ENCODE data around the gene ELMO1.
A peak's percentile ranks its signal among the peaks of the same experiment; 100 is the strongest.

Gene ELMO1

DNA sequence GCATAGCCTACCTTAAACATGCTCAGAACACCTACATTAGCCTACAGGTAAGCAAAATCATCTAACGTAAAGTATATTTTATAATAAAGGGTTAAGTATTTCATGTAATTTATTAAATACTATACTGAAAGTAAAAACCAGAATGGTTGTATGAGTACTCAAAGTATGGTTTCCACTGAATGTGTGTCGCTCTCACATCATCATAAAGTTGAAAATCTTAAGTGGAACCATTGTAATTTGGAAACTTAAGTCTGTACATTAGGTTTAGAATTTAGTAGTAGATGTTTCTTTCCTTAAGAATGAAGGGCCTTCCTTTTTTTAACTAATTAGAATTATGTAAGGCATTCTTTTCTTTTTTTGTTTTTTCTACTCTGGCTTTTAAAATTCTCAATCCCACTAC lies 484.4 kb downstream of the ELMO1 start:
- peaks cover 3% of the 10 kb centered on the region for H3K4me1 ChIP-seq (ENCODE audit: control insufficient read depth, low read depth, low read length)
- no peak overlapping the region for H3K4me2 ChIP-seq (ENCODE audit: low read length)
- H2BK15ac ChIP-seq (replicated peaks; ENCODE audit: low read depth), result no peak overlapping the region
- WGBS (ENCODE audit: extremely low coverage, insufficient coverage, low lambda C conversion rate), result no CpG with 5 or more reads among the region's 2 CpGs
- H4K8ac ChIP-seq (ENCODE audit: low read depth, low read length), result no peak overlapping the region
- no peak overlapping the region for H3K27ac ChIP-seq (ENCODE audit: low read depth, low read length)
- no peak overlapping the region for H4K5ac ChIP-seq (ENCODE audit: low read length)
- no peaks in the 10 kb centered on the region for H3K27me3 ChIP-seq (ENCODE audit: insufficient read depth, low read length, poor library complexity)
- no peaks in the 10 kb centered on the region for H3K79me2 ChIP-seq (ENCODE audit: control insufficient read depth, insufficient read depth, low read length)
- DNase-seq, result no peak
- H2BK5ac ChIP-seq (ENCODE audit: low read length), result no peak overlapping the region
- H3K23ac ChIP-seq (ENCODE audit: low read length), result no peak overlapping the region
- no peak overlapping the region for H3K9ac ChIP-seq (ENCODE audit: low read length)
- no peak overlapping the region for H3K4me3 ChIP-seq (ENCODE audit: low read length)
- no peak overlapping the region for H2BK120ac ChIP-seq (ENCODE audit: low read depth, low read length)
- H2AK5ac ChIP-seq (ENCODE audit: low read length), result no peak overlapping the region
- H3K56ac ChIP-seq (ENCODE audit: low read length), result no peak overlapping the region
- no peak overlapping the region for H3K18ac ChIP-seq (ENCODE audit: low read length)
- H3K79me1 ChIP-seq (ENCODE audit: low read length), result no peaks in the 10 kb centered on the region
- no peaks in the 10 kb centered on the region for H3K36me3 ChIP-seq (ENCODE audit: control insufficient read depth, insufficient read depth, low read length)
- no peak overlapping the region for H3K4ac ChIP-seq (ENCODE audit: low read depth, low read length)

DNA sequence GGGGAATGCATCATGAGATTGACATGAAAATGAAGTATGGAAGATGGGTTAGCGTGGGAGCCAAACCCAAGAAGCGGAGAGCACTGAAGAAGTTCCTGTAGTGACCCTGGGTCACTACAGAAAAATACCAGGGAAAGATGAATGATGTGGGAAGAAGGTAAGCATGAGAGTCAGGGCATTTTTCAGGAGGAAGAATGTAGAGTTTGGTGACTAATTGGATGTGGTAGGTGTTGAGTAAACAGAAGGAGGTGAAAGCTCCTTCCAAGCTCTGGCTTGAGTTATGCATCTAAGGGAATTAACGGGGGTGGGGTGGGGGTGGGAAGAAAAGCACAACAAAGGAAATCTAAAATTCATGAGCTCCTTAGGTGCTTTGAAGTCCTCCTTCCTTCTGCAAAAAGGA lies 486.3 kb downstream of the ELMO1 start:
- H3K9ac ChIP-seq (ENCODE audit: low read length), result no peak overlapping the region
- H2BK15ac ChIP-seq (replicated peaks; ENCODE audit: low read depth), result no peak overlapping the region
- no peaks in the 10 kb centered on the region for H3K79me1 ChIP-seq (ENCODE audit: low read length)
- H3K56ac ChIP-seq (ENCODE audit: low read length), result no peak overlapping the region
- no peaks in the 10 kb centered on the region for H3K27me3 ChIP-seq (ENCODE audit: insufficient read depth, low read length, poor library complexity)
- H2BK5ac ChIP-seq (ENCODE audit: low read length), result no peak overlapping the region
- WGBS (ENCODE audit: extremely low coverage, insufficient coverage, low lambda C conversion rate), result no CpG with 5 or more reads among the region's 3 CpGs
- no peak overlapping the region for H3K23ac ChIP-seq (ENCODE audit: low read length)
- H4K5ac ChIP-seq (ENCODE audit: low read length), result no peak overlapping the region
- no peak overlapping the region for H3K4me2 ChIP-seq (ENCODE audit: low read length)
- no peaks in the 10 kb centered on the region for H3K36me3 ChIP-seq (ENCODE audit: control insufficient read depth, insufficient read depth, low read length)
- H2BK120ac ChIP-seq (ENCODE audit: low read depth, low read length), result peak overlapping the region; percentile 61
- H3K27ac ChIP-seq (ENCODE audit: low read depth, low read length), result peak overlapping the region; percentile 64
- peak; percentile 85 for DNase-seq
- H2AK5ac ChIP-seq (ENCODE audit: low read length), result no peak overlapping the region
- H3K4me3 ChIP-seq (ENCODE audit: low read length), result no peak overlapping the region
- H3K79me2 ChIP-seq (ENCODE audit: control insufficient read depth, insufficient read depth, low read length), result no peaks in the 10 kb centered on the region
- H3K4ac ChIP-seq (ENCODE audit: low read depth, low read length), result peak overlapping the region; percentile 70
- no peak overlapping the region for H4K8ac ChIP-seq (ENCODE audit: low read depth, low read length)
- peak overlapping the region; percentile 90 for H3K18ac ChIP-seq (ENCODE audit: low read length)
- H3K4me1 ChIP-seq (ENCODE audit: control insufficient read depth, low read depth, low read length), result peaks cover 3% of the 10 kb centered on the region

DNA sequence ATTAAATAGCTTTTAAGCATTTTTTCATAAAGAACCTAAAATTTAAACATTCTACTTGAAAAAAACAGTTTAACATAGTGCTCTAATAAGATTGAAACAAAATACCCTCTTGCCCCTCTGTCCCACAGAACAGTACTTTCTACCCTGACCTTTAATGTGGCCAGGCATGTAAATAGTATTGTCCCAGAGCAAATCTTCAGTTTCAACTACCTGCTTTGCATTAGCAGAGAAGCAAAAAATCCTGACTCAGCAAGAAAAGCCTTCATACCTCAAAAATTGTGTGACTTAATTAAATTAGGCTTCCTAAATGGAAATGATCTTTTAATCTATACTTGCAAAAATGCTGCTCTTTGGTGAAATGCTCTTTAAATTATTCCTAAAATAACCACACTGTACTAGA lies 487.0 kb downstream of the ELMO1 start:
- DNase-seq, result no peak
- H3K23ac ChIP-seq (ENCODE audit: low read length), result no peak overlapping the region
- H3K4me1 ChIP-seq (ENCODE audit: control insufficient read depth, low read depth, low read length), result peaks cover 3% of the 10 kb centered on the region
- H2BK5ac ChIP-seq (ENCODE audit: low read length), result no peak overlapping the region
- H4K5ac ChIP-seq (ENCODE audit: low read length), result no peak overlapping the region
- no peak overlapping the region for H2BK120ac ChIP-seq (ENCODE audit: low read depth, low read length)
- no peaks in the 10 kb centered on the region for H3K27me3 ChIP-seq (ENCODE audit: insufficient read depth, low read length, poor library complexity)
- no peaks in the 10 kb centered on the region for H3K79me1 ChIP-seq (ENCODE audit: low read length)
- no peak overlapping the region for H3K4me2 ChIP-seq (ENCODE audit: low read length)
- H2AK5ac ChIP-seq (ENCODE audit: low read length), result no peak overlapping the region
- no peaks in the 10 kb centered on the region for H3K36me3 ChIP-seq (ENCODE audit: control insufficient read depth, insufficient read depth, low read length)
- peak overlapping the region; percentile 90 for H3K18ac ChIP-seq (ENCODE audit: low read length)
- no peak overlapping the region for H4K8ac ChIP-seq (ENCODE audit: low read depth, low read length)
- H3K4me3 ChIP-seq (ENCODE audit: low read length), result no peak overlapping the region
- H3K4ac ChIP-seq (ENCODE audit: low read depth, low read length), result no peak overlapping the region
- H3K27ac ChIP-seq (ENCODE audit: low read depth, low read length), result peak overlapping the region; percentile 64
- H3K56ac ChIP-seq (ENCODE audit: low read length), result no peak overlapping the region
- peak overlapping the region; percentile 98 for H2BK15ac ChIP-seq (replicated peaks; ENCODE audit: low read depth)
- H3K9ac ChIP-seq (ENCODE audit: low read length), result no peak overlapping the region
- H3K79me2 ChIP-seq (ENCODE audit: control insufficient read depth, insufficient read depth, low read length), result no peaks in the 10 kb centered on the region

DNA sequence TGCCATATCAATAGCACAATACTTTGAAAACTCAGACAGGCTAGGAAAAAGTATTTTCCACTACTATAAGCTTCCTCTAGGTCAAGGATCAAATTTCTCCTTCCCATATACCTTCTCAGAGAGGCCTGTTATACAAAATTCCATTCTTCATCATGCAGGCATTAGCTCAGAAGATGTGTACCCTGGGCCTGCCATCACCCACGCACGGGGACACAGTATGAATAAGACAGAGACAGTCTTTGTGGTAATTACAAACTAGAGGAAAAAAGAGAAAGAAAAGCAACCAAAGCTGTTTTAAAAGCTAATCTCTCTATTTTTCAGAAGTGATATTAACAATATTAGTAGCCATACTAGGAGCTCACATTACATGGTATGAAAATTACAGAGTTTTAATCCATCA lies 487.6 kb downstream of the ELMO1 start:
- Histone ChIP-seq H3K36me3 (ENCODE audit: control insufficient read depth, insufficient read depth, low read length) (no peaks in the 10 kb centered on the region), H3K56ac (ENCODE audit: low read length) (no peak overlapping the region), H3K23ac (ENCODE audit: low read length) (no peak overlapping the region), H3K27ac (ENCODE audit: low read depth, low read length) (no peak overlapping the region), H3K79me1 (ENCODE audit: low read length) (no peaks in the 10 kb centered on the region), H2BK15ac (replicated peaks; ENCODE audit: low read depth) (no peak overlapping the region), H2AK5ac (ENCODE audit: low read length) (no peak overlapping the region), H3K4ac (ENCODE audit: low read depth, low read length) (no peak overlapping the region), H4K8ac (ENCODE audit: low read depth, low read length) (no peak overlapping the region), H4K5ac (ENCODE audit: low read length) (no peak overlapping the region), H3K79me2 (ENCODE audit: control insufficient read depth, insufficient read depth, low read length) (no peaks in the 10 kb centered on the region), H3K4me2 (ENCODE audit: low read length) (no peak overlapping the region), H3K4me3 (ENCODE audit: low read length) (no peak overlapping the region), H2BK120ac (ENCODE audit: low read depth, low read length) (no peak overlapping the region), H3K18ac (ENCODE audit: low read length) (no peak overlapping the region), H2BK5ac (ENCODE audit: low read length) (no peak overlapping the region), H3K9ac (ENCODE audit: low read length) (no peak overlapping the region), H3K27me3 (ENCODE audit: insufficient read depth, low read length, poor library complexity) (no peaks in the 10 kb centered on the region), H3K4me1 (ENCODE audit: control insufficient read depth, low read depth, low read length) (peaks cover 3% of the 10 kb centered on the region)
- WGBS (ENCODE audit: extremely low coverage, insufficient coverage, low lambda C conversion rate), result no CpG with 5 or more reads among the region's 2 CpGs
- DNase-seq, result no peak

DNA sequence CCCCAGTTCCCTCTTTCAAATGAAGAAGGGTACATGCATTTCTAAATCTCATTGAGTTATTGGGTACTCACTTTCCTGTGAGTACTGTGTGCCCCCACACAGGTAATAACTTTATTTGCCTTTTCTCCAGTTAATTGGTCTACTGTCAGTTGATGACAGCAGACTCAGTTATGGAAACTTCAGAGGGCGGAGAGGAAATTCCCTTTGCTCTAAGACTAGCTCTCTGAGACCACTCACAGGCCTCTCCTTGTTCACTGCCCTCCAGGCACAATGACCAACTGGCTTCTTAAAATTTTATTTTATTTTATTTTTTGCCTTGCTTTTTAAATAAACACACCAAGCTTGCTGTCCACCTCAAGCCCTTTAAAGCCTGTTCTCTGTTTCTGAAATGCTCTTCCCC lies 488.6 kb downstream of the ELMO1 start:
- Histone ChIP-seq H3K4ac (ENCODE audit: low read depth, low read length) (peak overlapping the region; percentile 64), H3K56ac (ENCODE audit: low read length) (no peak overlapping the region), H3K27me3 (ENCODE audit: insufficient read depth, low read length, poor library complexity) (no peaks in the 10 kb centered on the region), H4K8ac (ENCODE audit: low read depth, low read length) (no peak overlapping the region), H2AK5ac (ENCODE audit: low read length) (no peak overlapping the region), H3K79me2 (ENCODE audit: control insufficient read depth, insufficient read depth, low read length) (no peaks in the 10 kb centered on the region), H2BK15ac (replicated peaks; ENCODE audit: low read depth) (no peak overlapping the region), H3K79me1 (ENCODE audit: low read length) (no peaks in the 10 kb centered on the region), H2BK120ac (ENCODE audit: low read depth, low read length) (no peak overlapping the region), H3K27ac (ENCODE audit: low read depth, low read length) (no peak overlapping the region), H4K5ac (ENCODE audit: low read length) (no peak overlapping the region), H3K4me3 (ENCODE audit: low read length) (no peak overlapping the region), H2BK5ac (ENCODE audit: low read length) (no peak overlapping the region), H3K36me3 (ENCODE audit: control insufficient read depth, insufficient read depth, low read length) (no peaks in the 10 kb centered on the region), H3K4me2 (ENCODE audit: low read length) (no peak overlapping the region), H3K18ac (ENCODE audit: low read length) (peak overlapping the region; percentile 63), H3K23ac (ENCODE audit: low read length) (no peak overlapping the region), H3K9ac (ENCODE audit: low read length) (no peak overlapping the region), H3K4me1 (ENCODE audit: control insufficient read depth, low read depth, low read length) (peaks cover 3% of the 10 kb centered on the region)
- WGBS (ENCODE audit: extremely low coverage, insufficient coverage, low lambda C conversion rate), result no CpG with 5 or more reads among the region's 1 CpG
- DNase-seq, result no peak

DNA sequence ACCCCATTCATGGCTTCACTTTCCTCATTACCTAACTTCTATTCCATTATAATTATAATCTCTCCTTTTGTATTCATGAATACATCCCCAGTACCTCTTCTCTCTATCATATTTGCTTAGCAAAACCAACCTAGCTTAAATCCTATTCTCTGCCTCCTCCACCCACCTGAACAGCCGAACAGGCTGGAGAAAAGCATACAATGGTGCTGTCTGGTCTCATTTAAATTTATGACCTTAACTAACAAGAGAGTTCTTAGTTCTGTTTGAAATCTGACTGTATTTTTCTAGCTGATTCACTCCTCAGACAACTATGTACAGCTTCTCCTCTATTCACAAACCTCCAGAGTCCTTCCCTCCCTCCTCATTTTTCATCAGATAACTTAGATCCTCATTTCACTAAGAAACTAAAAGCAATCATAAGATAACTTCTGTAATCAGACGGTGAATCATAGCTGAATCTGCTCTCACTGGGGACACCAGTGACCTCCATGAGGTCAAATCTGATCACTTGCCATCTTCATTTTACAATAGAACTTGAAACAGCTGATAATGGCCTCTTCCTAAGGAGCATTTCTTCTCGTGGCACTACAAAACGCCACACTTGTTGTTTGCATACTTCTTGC lies 490.4 kb downstream of the ELMO1 start:
- Histone ChIP-seq H3K56ac (ENCODE audit: low read length) (no peak overlapping the region), H4K8ac (ENCODE audit: low read depth, low read length) (no peak overlapping the region), H2BK120ac (ENCODE audit: low read depth, low read length) (no peak overlapping the region), H3K4me2 (ENCODE audit: low read length) (no peak overlapping the region), H2AK5ac (ENCODE audit: low read length) (no peak overlapping the region), H3K27me3 (ENCODE audit: insufficient read depth, low read length, poor library complexity) (no peaks in the 10 kb centered on the region), H2BK5ac (ENCODE audit: low read length) (no peak overlapping the region), H3K4me1 (ENCODE audit: control insufficient read depth, low read depth, low read length) (peaks cover 3% of the 10 kb centered on the region), H4K5ac (ENCODE audit: low read length) (no peak overlapping the region), H3K79me2 (ENCODE audit: control insufficient read depth, insufficient read depth, low read length) (no peaks in the 10 kb centered on the region), H3K18ac (ENCODE audit: low read length) (no peak overlapping the region), H3K4me3 (ENCODE audit: low read length) (no peak overlapping the region), H3K9ac (ENCODE audit: low read length) (no peak overlapping the region), H2BK15ac (replicated peaks; ENCODE audit: low read depth) (no peak overlapping the region), H3K4ac (ENCODE audit: low read depth, low read length) (no peak overlapping the region), H3K23ac (ENCODE audit: low read length) (no peak overlapping the region), H3K79me1 (ENCODE audit: low read length) (no peaks in the 10 kb centered on the region), H3K27ac (ENCODE audit: low read depth, low read length) (no peak overlapping the region), H3K36me3 (ENCODE audit: control insufficient read depth, insufficient read depth, low read length) (no peaks in the 10 kb centered on the region)
- no peak for DNase-seq
- no CpG with 5 or more reads among the region's 4 CpGs for WGBS (ENCODE audit: extremely low coverage, insufficient coverage, low lambda C conversion rate)
